ENCODE data around the gene EVI5.

The EVI5 gene

GRCh38 chr1:92500552-92500951 is 284.4 kb downstream of the EVI5 start:
- H3K9me3 ChIP-seq (ENCODE audit: control insufficient read depth, low read length), result no peaks in the 10 kb centered on the region
- H3K4me2 ChIP-seq (ENCODE audit: low read length), result no peak overlapping the region
- H3K79me2 ChIP-seq, result no peaks in the 10 kb centered on the region
- no peaks in the 10 kb centered on the region for H3K27me3 ChIP-seq (ENCODE audit: control insufficient read depth, insufficient read depth, low read length)
- TF ChIP-seq CTCF (IDR thresholded peaks at IDR 0.05), result no peak
- H3K9ac ChIP-seq, result no peak overlapping the region
- no peaks in the 10 kb centered on the region for H3K4me1 ChIP-seq
- no peak overlapping the region for H3K27ac ChIP-seq
- H2AFZ ChIP-seq, result no peak overlapping the region
- H3K36me3 ChIP-seq (ENCODE audit: control insufficient read depth, insufficient read depth, low read length), result no peaks in the 10 kb centered on the region
- no peak overlapping the region for H3K4me3 ChIP-seq (ENCODE audit: low read depth, low read length)

- no peak for TF ChIP-seq CTCF (IDR thresholded peaks at IDR 0.05)
Observed at GRCh38 chr1:92495392-92496063, 289.4 kb downstream of the EVI5 start.

GRCh38 chr1:92494485-92495141 is 290.3 kb downstream of the EVI5 start:
- no peaks in the 10 kb centered on the region for H3K27me3 ChIP-seq (ENCODE audit: control insufficient read depth, insufficient read depth, low read length)
- H3K27ac ChIP-seq, result no peak overlapping the region
- no peaks in the 10 kb centered on the region for H3K9me3 ChIP-seq (ENCODE audit: control insufficient read depth, low read length)
- no peaks in the 10 kb centered on the region for H3K36me3 ChIP-seq (ENCODE audit: control insufficient read depth, insufficient read depth, low read length)
- H2AFZ ChIP-seq, result no peak overlapping the region
- H3K4me3 ChIP-seq (ENCODE audit: low read depth, low read length), result no peak overlapping the region
- no peak for TF ChIP-seq CTCF (IDR thresholded peaks at IDR 0.05)
- H3K79me2 ChIP-seq, result no peaks in the 10 kb centered on the region
- no peak overlapping the region for H3K9ac ChIP-seq
- no peaks in the 10 kb centered on the region for H3K4me1 ChIP-seq
- no peak overlapping the region for H3K4me2 ChIP-seq (ENCODE audit: low read length)

More at GRCh38 chr1:92495392-92496063, 289.4 kb downstream of the EVI5 start:
- Histone ChIP-seq H3K4me3 (ENCODE audit: low read depth, low read length) (no peak overlapping the region), H3K9me3 (ENCODE audit: control insufficient read depth, low read length) (no peaks in the 10 kb centered on the region), H3K27ac (no peak overlapping the region), H2AFZ (no peak overlapping the region), H3K4me2 (ENCODE audit: low read length) (no peak overlapping the region), H3K79me2 (no peaks in the 10 kb centered on the region), H3K9ac (no peak overlapping the region), H3K4me1 (no peaks in the 10 kb centered on the region), H3K27me3 (ENCODE audit: control insufficient read depth, insufficient read depth, low read length) (no peaks in the 10 kb centered on the region), H3K36me3 (ENCODE audit: control insufficient read depth, insufficient read depth, low read length) (no peaks in the 10 kb centered on the region)

GRCh38 chr1:92493139-92493538 is 291.8 kb downstream of the EVI5 start:
- Histone ChIP-seq H3K27ac (no peak overlapping the region), H3K4me3 (ENCODE audit: low read depth, low read length) (no peak overlapping the region), H3K79me2 (no peaks in the 10 kb centered on the region), H3K4me2 (ENCODE audit: low read length) (no peak overlapping the region), H3K9ac (no peak overlapping the region), H2AFZ (no peak overlapping the region), H3K4me1 (no peaks in the 10 kb centered on the region), H3K9me3 (ENCODE audit: control insufficient read depth, low read length) (no peaks in the 10 kb centered on the region), H3K27me3 (ENCODE audit: control insufficient read depth, insufficient read depth, low read length) (no peaks in the 10 kb centered on the region), H3K36me3 (ENCODE audit: control insufficient read depth, insufficient read depth, low read length) (no peaks in the 10 kb centered on the region)
- no peak for TF ChIP-seq CTCF (IDR thresholded peaks at IDR 0.05)

- no peak overlapping the region for H3K9ac ChIP-seq
- H3K79me2 ChIP-seq, result no peaks in the 10 kb centered on the region
- no peak overlapping the region for H3K4me2 ChIP-seq (ENCODE audit: low read length)
- no peaks in the 10 kb centered on the region for H3K36me3 ChIP-seq (ENCODE audit: control insufficient read depth, insufficient read depth, low read length)
- H3K9me3 ChIP-seq (ENCODE audit: control insufficient read depth, low read length), result no peaks in the 10 kb centered on the region
- no peak for TF ChIP-seq CTCF (IDR thresholded peaks at IDR 0.05)
- no peak overlapping the region for H3K27ac ChIP-seq
- no peak overlapping the region for H3K4me3 ChIP-seq (ENCODE audit: low read depth, low read length)
- H3K4me1 ChIP-seq, result no peaks in the 10 kb centered on the region
- peaks cover 15% of the 10 kb centered on the region for H3K27me3 ChIP-seq (ENCODE audit: control insufficient read depth, insufficient read depth, low read length)
- no peak overlapping the region for H2AFZ ChIP-seq
Observed at GRCh38 chr1:92488832-92489231, 296.1 kb downstream of the EVI5 start.
